ENCODE measurements around the gene MOBP. TPM values are rescaled to one million over a fixed set of nuclear protein-coding genes. Genes with fewer than 3 reads are reported as not detected.

The MOBP gene
- total and polyA plus RNA-seq, 8 donors: 0.06 to 0.92 (median 0.43) TPM; not detected in 4

GRCh38 chr3:39423436-39423970 lies 44.0 kb upstream of the MOBP start:
- Histone ChIP-seq H3K9me3 (no peaks in the 10 kb centered on the region), H3K4me1 (no peaks in the 10 kb centered on the region), H3K27ac (no peak overlapping the region), H3K27me3 (no peaks in the 10 kb centered on the region), H3K36me3 (no peaks in the 10 kb centered on the region), H3K4me3 (no peak overlapping the region)
- TF ChIP-seq POLR2AphosphoS5 (IDR thresholded peaks at IDR 0.05) (no peak), POLR2A (IDR thresholded peaks at IDR 0.05) (no peak), CTCF (IDR thresholded peaks at IDR 0.05) (no peak), EP300 (IDR thresholded peaks at IDR 0.05) (no peak)
- 60 to 83% (median 72%) methylated on average over 1 of the region's 1 CpG for WGBS, 5 donors
- intact Hi-C loops (cut with DNase I; ENCODE audit: low total_unique reads): no loop called here
- no peak for DNase-seq

GRCh38 chr3:39426312-39426711 lies 41.2 kb upstream of the MOBP start:
- no peak overlapping the region for H3K27ac ChIP-seq
- H3K27me3 ChIP-seq: peaks cover 0 to 2% (median 0%) of the 10 kb centered on the region in 3 donors
- no peaks in the 10 kb centered on the region for H3K9me3 ChIP-seq
- no peak for TF ChIP-seq EP300 (IDR thresholded peaks at IDR 0.05)
- TF ChIP-seq POLR2A (IDR thresholded peaks at IDR 0.05): no peak
- no peak for TF ChIP-seq POLR2AphosphoS5 (IDR thresholded peaks at IDR 0.05)
- TF ChIP-seq CTCF (IDR thresholded peaks at IDR 0.05): no peak
- no peaks in the 10 kb centered on the region for H3K4me1 ChIP-seq
- intact Hi-C loops (cut with DNase I; ENCODE audit: low total_unique reads): no loop called here
- no peak for DNase-seq
- 0 to 88% (median 14%) methylated on average over 1 of the region's 1 CpG for WGBS, 5 donors
- no peak overlapping the region for H3K4me3 ChIP-seq
- no peaks in the 10 kb centered on the region for H3K36me3 ChIP-seq

GRCh38 chr3:39427506-39427905 lies 40.0 kb upstream of the MOBP start:
- Histone ChIP-seq H3K9me3 (no peaks in the 10 kb centered on the region), H3K27me3 (peaks cover 0 to 4% (median 0%) of the 10 kb centered on the region in 3 donors), H3K27ac (no peak overlapping the region), H3K4me1 (no peaks in the 10 kb centered on the region), H3K36me3 (no peaks in the 10 kb centered on the region), H3K4me3 (no peak overlapping the region)
- no peak for DNase-seq
- TF ChIP-seq POLR2AphosphoS5 (IDR thresholded peaks at IDR 0.05): no peak
- TF ChIP-seq POLR2A (IDR thresholded peaks at IDR 0.05): no peak
- TF ChIP-seq CTCF (IDR thresholded peaks at IDR 0.05): no peak
- no peak for TF ChIP-seq EP300 (IDR thresholded peaks at IDR 0.05)
- intact Hi-C loops (cut with DNase I; ENCODE audit: low total_unique reads): no loop called here
- 73 to 91% (median 86%) methylated on average over 1 of the region's 1 CpG for WGBS, 5 donors

GRCh38 chr3:39428745-39429201 lies 38.7 kb upstream of the MOBP start:
- no peaks in the 10 kb centered on the region for H3K36me3 ChIP-seq
- H3K27me3 ChIP-seq: peaks cover 0 to 4% (median 0%) of the 10 kb centered on the region in 3 donors
- no peaks in the 10 kb centered on the region for H3K4me1 ChIP-seq
- no peak for TF ChIP-seq CTCF (IDR thresholded peaks at IDR 0.05)
- no peak for TF ChIP-seq POLR2A (IDR thresholded peaks at IDR 0.05)
- TF ChIP-seq POLR2AphosphoS5 (IDR thresholded peaks at IDR 0.05): no peak
- TF ChIP-seq EP300 (IDR thresholded peaks at IDR 0.05): no peak
- intact Hi-C loops (cut with DNase I; ENCODE audit: low total_unique reads): no loop called here
- no peaks in the 10 kb centered on the region for H3K9me3 ChIP-seq
- WGBS, 5 donors: 49 to 76% (median 59%) methylated on average over 21 to 22 of the region's 22 CpGs
- no peak overlapping the region for H3K4me3 ChIP-seq
- DNase-seq: peak in 1 of 2 donors; percentile 57
- no peak overlapping the region for H3K27ac ChIP-seq

Measured in stomach (tissue), 9 donors.